ENCODE results near the gene MSH3.

DNA sequence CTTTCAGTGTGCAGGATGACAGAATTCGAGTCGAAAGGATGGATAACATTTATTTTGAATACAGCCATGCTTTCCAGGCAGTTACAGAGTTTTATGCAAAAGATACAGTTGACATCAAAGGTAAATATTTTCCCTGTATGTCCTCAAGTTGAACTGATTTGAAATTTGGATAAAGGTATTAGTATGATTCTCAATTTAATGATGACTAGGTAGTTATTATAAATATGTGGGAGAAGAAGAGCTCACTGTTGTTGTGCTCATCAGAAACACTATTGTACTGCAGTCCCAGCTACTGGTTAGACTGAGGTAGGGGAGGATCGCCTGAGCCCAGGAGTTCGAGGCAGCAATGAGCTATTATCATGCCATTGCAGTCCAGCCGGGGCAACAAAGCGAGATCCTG lies 71.0 kb downstream of the MSH3 start:
- TF ChIP-seq, protein P1, sequence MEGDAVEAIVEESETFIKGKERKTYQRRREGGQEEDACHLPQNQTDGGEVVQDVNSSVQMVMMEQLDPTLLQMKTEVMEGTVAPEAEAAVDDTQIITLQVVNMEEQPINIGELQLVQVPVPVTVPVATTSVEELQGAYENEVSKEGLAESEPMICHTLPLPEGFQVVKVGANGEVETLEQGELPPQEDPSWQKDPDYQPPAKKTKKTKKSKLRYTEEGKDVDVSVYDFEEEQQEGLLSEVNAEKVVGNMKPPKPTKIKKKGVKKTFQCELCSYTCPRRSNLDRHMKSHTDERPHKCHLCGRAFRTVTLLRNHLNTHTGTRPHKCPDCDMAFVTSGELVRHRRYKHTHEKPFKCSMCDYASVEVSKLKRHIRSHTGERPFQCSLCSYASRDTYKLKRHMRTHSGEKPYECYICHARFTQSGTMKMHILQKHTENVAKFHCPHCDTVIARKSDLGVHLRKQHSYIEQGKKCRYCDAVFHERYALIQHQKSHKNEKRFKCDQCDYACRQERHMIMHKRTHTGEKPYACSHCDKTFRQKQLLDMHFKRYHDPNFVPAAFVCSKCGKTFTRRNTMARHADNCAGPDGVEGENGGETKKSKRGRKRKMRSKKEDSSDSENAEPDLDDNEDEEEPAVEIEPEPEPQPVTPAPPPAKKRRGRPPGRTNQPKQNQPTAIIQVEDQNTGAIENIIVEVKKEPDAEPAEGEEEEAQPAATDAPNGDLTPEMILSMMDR (IDR thresholded peaks at IDR 0.05; ENCODE audit: low read length) = no peak
- TF ChIP-seq EZH2phosphoT487 (IDR thresholded peaks at IDR 0.05; ENCODE audit: low read length) = no peak
